SHP77 (cell line): Measurements from ENCODE around the gene CYP26A1.
A peak's percentile ranks its signal among the peaks of the same experiment; 100 is the strongest.

Experiments
- DNase-seq, 2 experiments: peaks; one replicate each; lab custom pipeline; 2025; lab: John Stamatoyannopoulos, UW

The CYP26A1 gene

GRCh38 chr10:93064874-93065660 lies 8.6 kb upstream of the CYP26A1 start:
- DNase-seq: no peak

- no peak for DNase-seq
These were observed 7.8 kb upstream of the CYP26A1 start for GRCh38 chr10:93065675-93066543.

- no peak for DNase-seq
These were observed 7.2 kb upstream of the CYP26A1 start for GRCh38 chr10:93066544-93066913.

DNA sequence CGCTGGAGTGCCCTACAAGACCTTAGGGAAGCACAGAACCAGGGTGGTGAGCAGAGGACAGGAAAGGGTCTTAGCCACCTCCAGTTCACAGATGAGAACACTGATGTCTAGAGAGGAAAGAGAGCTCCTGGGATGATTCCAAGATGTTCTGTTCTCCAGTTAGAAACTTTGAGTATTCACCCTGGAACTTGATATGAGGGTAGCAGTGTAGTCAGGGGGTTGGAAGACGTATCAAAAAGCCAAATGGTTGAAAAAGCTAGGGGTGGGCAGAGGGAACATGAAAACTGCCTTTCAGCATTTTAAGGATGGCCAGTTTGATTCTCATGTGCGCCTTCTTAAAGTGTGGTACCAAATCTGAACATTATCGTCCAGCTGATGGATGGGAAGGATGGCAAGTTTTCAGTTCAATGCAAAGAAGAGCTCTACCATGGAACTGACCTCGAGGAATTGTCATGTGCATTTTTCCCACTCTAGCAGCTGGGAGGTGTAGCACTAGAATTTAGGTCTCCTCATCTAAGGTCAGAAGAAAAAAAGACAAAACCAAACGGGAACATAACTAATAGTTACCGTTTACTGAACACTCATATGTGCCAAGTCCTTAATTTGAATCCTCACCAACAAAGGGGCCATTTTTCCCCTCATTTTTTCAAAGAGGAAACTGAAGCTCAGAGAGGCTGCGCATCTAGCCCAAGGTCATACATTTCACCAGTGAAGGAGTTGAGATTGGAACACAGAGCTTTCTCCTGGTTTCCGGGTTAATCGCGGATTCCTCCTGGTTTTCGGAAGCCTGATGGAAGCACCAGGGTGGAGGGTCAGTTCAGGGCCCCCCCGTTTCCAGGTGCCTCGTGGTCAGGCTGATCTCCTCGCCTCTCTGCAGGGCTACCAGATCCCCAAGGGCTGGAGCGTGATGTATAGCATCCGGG lies 6.0 kb upstream of the CYP26A1 start:
- DNase-seq: no peak

DNA sequence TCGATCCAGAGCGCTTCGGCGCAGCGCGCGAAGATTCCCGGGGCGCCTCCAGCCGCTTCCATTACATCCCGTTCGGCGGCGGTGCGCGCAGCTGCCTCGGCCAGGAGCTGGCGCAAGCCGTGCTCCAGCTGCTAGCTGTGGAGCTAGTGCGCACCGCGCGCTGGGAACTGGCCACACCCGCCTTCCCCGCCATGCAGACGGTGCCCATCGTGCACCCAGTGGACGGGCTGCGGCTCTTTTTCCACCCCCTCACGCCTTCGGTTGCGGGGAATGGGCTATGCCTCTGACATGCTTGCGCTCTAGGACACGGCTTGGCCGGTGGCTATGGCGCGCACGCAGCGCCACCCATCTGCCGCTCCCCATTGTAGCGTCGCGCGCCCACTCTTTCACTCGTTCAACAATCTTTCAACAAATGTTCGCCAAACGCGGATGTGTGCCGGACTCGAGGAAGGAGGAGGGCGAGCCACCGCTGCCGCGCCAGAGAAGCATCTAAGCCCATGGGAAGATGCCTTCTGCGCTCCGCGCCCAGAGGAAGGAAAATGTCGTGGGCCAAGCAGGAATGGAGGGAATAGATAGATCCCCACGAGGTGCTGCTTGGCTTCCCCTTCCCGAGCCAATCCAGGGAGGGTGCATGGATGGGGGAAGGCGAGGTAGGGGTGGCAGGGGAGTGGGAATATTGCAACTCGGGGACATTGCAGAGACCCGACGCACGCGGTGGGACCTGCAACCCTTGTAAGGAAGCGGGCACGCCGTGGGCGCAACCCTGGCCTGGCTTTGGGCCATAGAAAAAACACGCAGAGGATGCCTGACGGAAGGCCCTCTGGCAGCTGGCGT lies 5.1 kb upstream of the CYP26A1 start:
- DNase-seq: no peak

- no peak for DNase-seq
These were observed 4.5 kb upstream of the CYP26A1 start for GRCh38 chr10:93069245-93069561.

DNA sequence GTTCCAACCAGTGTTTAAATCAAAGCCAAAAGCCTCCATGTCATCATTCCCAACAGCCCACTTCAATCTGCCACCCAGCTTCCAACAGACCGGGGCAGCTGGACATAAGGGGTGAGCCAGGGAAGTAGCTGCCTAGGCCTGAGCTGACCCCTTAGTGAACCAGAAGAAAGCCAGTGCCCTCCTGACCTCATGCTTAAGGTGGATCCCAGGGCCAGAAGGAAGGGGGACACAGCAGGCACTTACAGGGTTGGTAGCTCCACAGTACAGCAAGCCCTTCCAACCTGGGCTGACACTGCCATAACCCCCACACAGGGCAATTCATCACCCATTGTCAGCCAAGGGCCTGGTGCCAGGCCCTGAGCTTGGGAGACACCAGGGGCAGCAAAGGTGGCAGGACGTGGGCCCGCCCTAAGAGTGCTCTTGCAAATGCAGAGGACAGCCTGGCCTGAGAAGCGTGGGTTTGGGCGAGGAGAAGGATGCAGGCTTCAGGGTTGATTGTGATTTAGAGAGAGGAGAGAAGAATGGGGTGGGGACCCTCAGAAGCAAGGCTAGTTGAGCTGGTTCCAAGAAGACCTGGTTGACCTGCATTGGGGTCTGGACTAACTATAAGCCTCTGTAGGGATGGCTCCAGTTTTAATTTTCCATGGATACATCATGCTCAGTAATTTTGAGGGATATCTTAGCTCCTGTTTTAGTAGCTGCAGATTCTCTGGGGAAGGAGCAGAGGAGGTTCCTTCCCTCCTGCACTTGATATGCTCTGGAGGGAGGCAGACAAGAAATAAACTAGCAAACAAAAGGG lies 3.1 kb upstream of the CYP26A1 start:
- no peak for DNase-seq

DNA sequence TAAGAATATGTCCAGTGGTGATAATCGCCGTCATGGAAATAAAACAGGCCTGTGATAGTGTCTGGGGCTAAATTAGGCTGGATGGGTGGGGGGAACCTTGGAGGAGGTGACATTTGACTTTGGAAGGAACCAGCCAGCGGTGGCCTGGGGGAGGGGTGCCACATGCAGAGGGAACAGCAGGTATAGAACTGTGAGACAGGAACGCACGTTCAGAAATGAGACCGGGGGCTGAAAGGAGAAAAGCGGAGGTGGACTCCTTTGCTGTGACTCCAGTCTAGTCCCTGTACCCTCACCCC lies 2.6 kb upstream of the CYP26A1 start:
- DNase-seq: no peak

DNA sequence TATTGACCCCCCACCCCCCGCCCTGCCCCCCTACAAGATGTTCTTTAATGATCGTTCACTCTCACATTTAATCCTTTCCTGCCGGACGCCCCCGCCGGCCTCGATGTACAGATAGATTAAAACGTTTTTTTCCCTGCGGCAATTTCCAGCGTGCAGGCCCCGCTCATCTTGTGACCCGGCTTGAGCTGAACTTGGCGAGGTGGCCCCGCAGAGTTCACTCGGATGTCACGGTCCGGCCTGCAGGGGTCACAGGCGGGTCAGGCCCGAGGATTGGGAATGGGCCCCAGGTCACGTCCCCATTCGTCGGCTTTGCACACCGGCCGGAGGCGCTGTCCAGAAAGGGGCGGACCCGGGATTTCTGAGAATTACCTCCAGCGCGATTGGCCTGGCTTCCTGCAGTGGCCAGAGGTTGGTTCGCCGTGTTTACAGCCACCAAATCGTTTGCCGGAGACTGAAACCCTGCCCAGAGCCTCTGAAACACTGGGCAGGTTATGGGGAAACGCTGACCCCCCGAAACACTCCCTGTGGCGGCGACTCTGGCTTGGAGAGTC lies 1.9 kb upstream of the CYP26A1 start:
- no peak for DNase-seq

GRCh38 chr10:93072225-93072712 lies 1.4 kb upstream of the CYP26A1 start:
- DNase-seq: no peak

DNA sequence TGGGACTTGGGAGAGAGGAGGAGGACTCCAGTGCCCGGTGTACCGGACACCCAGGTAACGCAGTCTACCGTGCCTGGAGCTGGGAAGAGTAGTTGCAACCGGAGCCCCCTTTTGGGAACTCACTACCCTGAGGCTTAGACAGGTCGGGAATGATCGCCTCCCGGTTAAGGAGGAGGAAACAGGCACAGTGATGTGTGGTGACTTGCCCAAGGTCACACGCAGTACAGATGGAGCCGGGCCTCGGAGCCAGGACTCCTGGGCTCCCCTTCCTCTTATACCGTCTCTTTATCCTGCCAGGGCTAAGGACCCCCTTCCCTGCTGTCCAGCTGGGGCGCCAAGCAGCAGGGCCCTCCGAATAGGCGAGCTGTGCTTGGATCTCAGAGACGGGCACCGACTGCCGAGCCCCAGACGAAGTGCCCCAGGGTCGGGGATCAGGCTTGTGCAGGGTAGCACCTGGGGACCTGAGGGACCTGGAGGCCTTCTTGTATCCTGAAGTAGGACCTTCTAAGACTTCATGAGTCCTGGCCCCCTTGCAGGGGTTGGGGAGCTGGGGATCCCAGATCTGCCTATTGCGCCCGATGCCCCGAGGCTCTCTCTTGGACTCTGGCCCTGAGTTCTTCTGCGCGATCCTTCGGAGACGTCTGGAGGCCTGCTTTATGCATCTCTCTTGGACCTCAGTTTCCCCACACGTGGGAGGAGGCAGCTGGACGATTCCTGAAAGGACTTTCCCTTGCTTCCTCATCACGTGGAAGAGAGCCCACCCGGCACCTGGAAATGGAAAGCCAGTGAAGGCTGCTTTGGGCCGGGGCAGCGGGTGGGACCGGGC lies 767 bp upstream of the CYP26A1 start:
- no peak for DNase-seq

- DNase-seq: peak in 1 of 2 experiments; percentile 22
These were observed 479 bp downstream of the CYP26A1 start for GRCh38 chr10:93074147-93074596.

DNA sequence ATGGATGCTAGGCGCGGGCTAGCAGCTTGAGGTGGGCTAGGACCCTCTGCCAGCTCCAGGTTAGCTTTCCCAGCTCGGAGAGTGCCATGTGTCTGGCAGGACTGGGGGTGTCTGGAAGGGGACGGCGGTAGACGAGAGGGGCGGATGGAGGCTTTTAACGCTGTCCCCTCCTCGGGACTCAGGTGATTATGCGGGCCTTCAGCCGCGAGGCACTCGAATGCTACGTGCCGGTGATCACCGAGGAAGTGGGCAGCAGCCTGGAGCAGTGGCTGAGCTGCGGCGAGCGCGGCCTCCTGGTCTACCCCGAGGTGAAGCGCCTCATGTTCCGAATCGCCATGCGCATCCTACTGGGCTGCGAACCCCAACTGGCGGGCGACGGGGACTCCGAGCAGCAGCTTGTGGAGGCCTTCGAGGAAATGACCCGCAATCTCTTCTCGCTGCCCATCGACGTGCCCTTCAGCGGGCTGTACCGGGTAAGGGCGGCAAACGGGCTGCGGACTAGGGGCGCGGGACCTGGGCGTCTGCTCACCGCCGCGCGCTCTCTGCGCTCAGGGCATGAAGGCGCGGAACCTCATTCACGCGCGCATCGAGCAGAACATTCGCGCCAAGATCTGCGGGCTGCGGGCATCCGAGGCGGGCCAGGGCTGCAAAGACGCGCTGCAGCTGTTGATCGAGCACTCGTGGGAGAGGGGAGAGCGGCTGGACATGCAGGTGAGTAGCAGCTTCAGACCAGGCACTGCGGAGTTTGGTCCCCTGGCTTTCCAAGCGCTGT lies 1.1 kb downstream of the CYP26A1 start:
- DNase-seq: no peak

- DNase-seq: no peak
These were observed 1.9 kb downstream of the CYP26A1 start for GRCh38 chr10:93075369-93076221.

DNA sequence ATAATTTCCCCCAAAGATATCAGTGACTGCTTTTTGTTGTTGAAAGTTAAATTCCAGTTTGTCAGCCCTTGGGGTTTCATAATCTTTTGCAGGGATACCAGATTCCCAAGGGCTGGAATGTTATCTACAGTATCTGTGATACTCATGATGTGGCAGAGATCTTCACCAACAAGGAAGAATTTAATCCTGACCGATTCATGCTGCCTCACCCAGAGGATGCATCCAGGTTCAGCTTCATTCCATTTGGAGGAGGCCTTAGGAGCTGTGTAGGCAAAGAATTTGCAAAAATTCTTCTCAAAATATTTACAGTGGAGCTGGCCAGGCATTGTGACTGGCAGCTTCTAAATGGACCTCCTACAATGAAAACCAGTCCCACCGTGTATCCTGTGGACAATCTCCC lies 3.2 kb downstream of the CYP26A1 start:
- no peak for DNase-seq

DNA sequence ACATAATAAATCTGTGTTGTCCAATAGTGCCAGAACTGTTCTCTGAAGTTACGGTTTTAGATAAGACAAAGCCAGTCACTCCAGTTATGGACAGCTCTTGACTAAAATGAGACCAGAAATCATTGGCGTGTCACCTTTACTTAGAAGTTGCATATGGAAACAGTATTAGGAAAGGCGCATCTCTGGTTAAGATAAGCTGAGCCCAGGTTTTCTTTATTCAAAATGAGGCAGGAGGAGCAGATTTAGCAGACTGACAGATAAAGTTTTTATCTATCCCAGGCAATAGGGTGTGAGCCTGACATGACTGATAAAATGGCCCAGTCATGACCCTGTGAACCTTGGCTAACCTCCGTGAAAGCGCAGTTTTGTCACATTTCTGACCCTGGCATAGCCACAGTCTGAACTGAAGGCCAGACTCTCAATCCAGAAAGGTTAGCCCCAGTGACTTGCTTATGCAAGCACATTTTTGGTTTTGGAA lies 4.2 kb downstream of the CYP26A1 start:
- no peak for DNase-seq

- no peak for DNase-seq
These were observed 6.1 kb downstream of the CYP26A1 start for GRCh38 chr10:93079663-93080349.
